Colonic mucosa (tissue), 4 donors: ENCODE measurements around the gene NINJ1. TPM values are rescaled to one million over a fixed set of nuclear protein-coding genes. Genes with fewer than 3 reads are reported as not detected.

Source experiments
- DNase-seq: peaks from one replicate; pipeline ENCODE4 v3.0.0-alpha.2; 2020
- H3K27ac ChIP-seq: fragments of 200-600 bp; one replicate; pipeline ENCODE4 v1.8.0; 2021
- H3K27me3 ChIP-seq: fragments of 200-600 bp; one replicate; pipeline ENCODE4 v1.8.0; 2021
- H3K36me3 ChIP-seq: fragments of 200-600 bp; one replicate; pipeline ENCODE4 v1.8.0; 2021
- H3K4me1 ChIP-seq: fragments of 200-600 bp; one replicate; pipeline ENCODE4 v1.8.0; 2021; ENCODE audit warnings: mild to moderate bottlenecking
- H3K4me3 ChIP-seq: fragments of 200-600 bp; one replicate; pipeline ENCODE4 v1.8.0; 2021
- H3K9ac ChIP-seq, 2 donors: one replicate each; pipeline ENCODE4 v1.7.0; 2013; ENCODE audit warnings: control low read depth in 2 of 2, low read depth in 2 of 2, low read length in 2 of 2
- H3K9me3 ChIP-seq: fragments of 200-600 bp; one replicate; pipeline ENCODE4 v1.8.0; 2021
- CTCF ChIP-seq: fragments of 200-600 bp; IDR thresholded peaks from one replicate; pipeline ENCODE4 v1.8.0; 2022; ENCODE audit warnings: antibody characterized with exemption, mild to moderate bottlenecking
- intact Hi-C: fragments of 100-400 bp; cut with DNase I; formaldehyde crosslinking; loops from one replicate; pipeline ENCODE4 v1.14.1; 2022
- total RNA-seq, 2 donors: library from RNA; stranded (reverse); fragmentation: NEBNext Ultra II Directional in 1 of 2; extraction: Animal tissue kit (Norgen Biotek cat#: 25700) in 1 of 2; gene quantifications; one replicate each; pipeline ENCODE4 v1.2.1, GENCODE V29; 2021
- donor health status: healthy.
- donor health status: DM: no; HTN: no; CAD: no.
- donor health status: DM: no; HTN: no; CAD: no.

Gene NINJ1
- total RNA-seq, 2 donors from 2014 or later, result 24.5 to 29.4 TPM

GRCh38 chr9:93079371-93079770, 54.7 kb downstream of the NINJ1 start:
- no peak for TF ChIP-seq CTCF
- Histone ChIP-seq H3K9me3 (no peaks in the 10 kb centered on the region), H3K27me3 (no peaks in the 10 kb centered on the region), H3K4me1 (no peaks in the 10 kb centered on the region), H3K36me3 (no peaks in the 10 kb centered on the region), H3K27ac (no peak overlapping the region), H3K4me3 (no peak overlapping the region), H3K9ac (no peak overlapping the region)
- intact Hi-C loops, result no loop called here
- no peak for DNase-seq

GRCh38 chr9:93077811-93078210, 56.2 kb downstream of the NINJ1 start:
- Histone ChIP-seq H3K27ac (no peak overlapping the region), H3K36me3 (no peaks in the 10 kb centered on the region), H3K4me1 (no peaks in the 10 kb centered on the region), H3K4me3 (no peak overlapping the region), H3K9me3 (no peaks in the 10 kb centered on the region), H3K9ac (no peak overlapping the region), H3K27me3 (no peaks in the 10 kb centered on the region)
- intact Hi-C loops, result no loop called here
- DNase-seq, result no peak
- no peak for TF ChIP-seq CTCF

GRCh38 chr9:93077367-93077766, 56.7 kb downstream of the NINJ1 start:
- no peaks in the 10 kb centered on the region for H3K4me1 ChIP-seq
- no peak for DNase-seq
- no peak overlapping the region for H3K4me3 ChIP-seq
- H3K9ac ChIP-seq, result no peak overlapping the region
- H3K27ac ChIP-seq, result no peak overlapping the region
- H3K36me3 ChIP-seq, result no peaks in the 10 kb centered on the region
- TF ChIP-seq CTCF, result no peak
- intact Hi-C loops, result no loop called here
- no peaks in the 10 kb centered on the region for H3K9me3 ChIP-seq
- H3K27me3 ChIP-seq, result no peaks in the 10 kb centered on the region

GRCh38 chr9:93076792-93077128, 57.3 kb downstream of the NINJ1 start:
- TF ChIP-seq CTCF, result no peak
- intact Hi-C loops, result no loop called here
- no peak overlapping the region for H3K4me3 ChIP-seq
- H3K9me3 ChIP-seq, result no peaks in the 10 kb centered on the region
- no peak for DNase-seq
- H3K36me3 ChIP-seq, result no peaks in the 10 kb centered on the region
- no peaks in the 10 kb centered on the region for H3K4me1 ChIP-seq
- no peak overlapping the region for H3K27ac ChIP-seq
- no peak overlapping the region for H3K9ac ChIP-seq
- H3K27me3 ChIP-seq, result no peaks in the 10 kb centered on the region

- H3K4me1 ChIP-seq, result no peaks in the 10 kb centered on the region
- H3K36me3 ChIP-seq, result no peaks in the 10 kb centered on the region
- intact Hi-C loops, result no loop called here
- no peak for DNase-seq
- H3K27me3 ChIP-seq, result no peaks in the 10 kb centered on the region
- TF ChIP-seq CTCF, result no peak
- no peak overlapping the region for H3K4me3 ChIP-seq
- H3K9ac ChIP-seq, result no peak overlapping the region
- no peaks in the 10 kb centered on the region for H3K9me3 ChIP-seq
- no peak overlapping the region for H3K27ac ChIP-seq
Observed at GRCh38 chr9:93076101-93076791, 57.8 kb downstream of the NINJ1 start.
